ENCODE results near the gene FSTL4.

The FSTL4 gene

DNA sequence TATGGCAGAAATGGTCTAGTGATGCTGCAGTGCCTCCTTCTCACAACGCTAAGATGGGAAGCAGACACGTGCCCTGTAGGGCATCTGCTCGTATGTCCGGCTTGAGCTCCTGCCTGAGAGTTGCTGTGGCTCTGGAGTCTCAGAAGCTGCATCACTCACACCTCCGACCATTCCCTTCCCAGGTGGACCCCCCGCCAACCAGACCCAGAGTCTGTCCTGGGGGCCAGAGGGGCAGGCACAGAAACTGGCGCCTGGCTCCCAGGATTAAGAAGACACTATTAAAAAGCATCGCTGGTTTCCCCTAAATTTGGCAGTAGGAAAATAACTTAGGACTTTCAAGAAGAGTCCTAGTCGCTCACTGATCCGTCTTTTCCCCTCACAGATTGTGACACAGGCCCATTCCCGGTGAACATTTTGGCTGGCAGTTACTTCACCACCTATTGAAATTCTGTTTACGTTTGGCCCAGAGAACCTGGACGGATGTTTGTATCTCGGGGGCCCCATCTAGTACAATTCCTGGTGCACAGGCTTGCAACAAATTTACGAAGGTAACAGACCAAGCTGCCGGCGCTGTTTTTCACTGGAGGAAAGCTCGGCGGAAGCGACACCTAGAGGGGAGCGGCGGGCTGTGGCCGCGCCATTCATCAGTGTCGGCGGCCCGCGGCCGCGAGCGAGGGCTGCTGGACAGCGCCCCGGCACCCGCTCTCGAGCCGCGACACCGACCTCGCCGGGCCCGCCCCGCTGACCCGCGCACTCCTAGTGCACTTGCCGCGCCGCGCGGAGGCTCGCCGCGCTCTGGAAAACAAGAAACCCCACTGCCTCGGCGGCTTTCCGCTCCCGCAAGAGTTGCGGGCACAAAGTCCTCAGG, 1.6 kb downstream of the FSTL4 start:
- peak; percentile 74 for DNase-seq (ENCODE audit: low spot score)

GRCh38 chr5:133607451-133607850, 4.9 kb downstream of the FSTL4 start:
- DNase-seq (ENCODE audit: low spot score): no peak

DNA sequence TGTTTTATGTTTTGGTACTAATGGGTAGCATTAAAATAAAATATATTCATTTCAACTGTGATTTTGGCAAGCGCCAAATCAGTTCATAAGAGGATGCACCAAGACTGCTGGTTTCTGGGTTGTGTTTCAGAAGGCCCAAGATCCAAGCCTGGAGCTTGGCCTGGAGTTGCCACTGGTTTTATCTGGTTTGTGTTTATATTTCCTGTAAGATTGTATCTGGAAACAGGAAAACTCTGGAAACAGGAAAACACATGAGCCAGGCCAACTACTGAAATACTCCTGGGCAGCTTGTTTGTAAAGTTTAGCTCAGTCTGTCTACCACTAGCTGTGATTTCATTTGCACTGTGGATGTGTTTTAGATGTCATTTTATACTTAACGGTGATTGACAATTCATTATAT, 5.5 kb downstream of the FSTL4 start:
- DNase-seq (ENCODE audit: low spot score): no peak

DNA sequence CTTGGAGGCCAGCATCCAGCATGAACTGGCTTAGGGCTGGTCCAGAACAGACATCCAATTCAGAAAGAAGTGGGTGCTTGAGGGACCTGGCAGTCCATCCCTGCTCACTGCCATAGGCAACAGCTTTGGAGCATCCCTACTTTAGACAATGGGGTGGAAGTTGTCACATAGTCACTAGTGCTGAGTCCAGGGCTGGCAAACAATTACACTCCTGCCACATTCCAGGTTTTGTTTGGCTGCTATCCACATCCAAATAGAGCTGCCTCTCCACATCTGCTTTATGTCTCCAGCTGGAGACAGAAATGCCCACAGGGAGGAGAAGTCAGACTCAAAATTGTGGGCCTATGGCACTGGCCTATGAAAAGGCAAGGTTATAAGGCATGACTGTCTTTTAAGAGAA, 7.0 kb downstream of the FSTL4 start:
- DNase-seq (ENCODE audit: low spot score): no peak

- no peak for DNase-seq (ENCODE audit: low spot score)
Observed at GRCh38 chr5:133603711-133604110, 8.6 kb downstream of the FSTL4 start.

GRCh38 chr5:133602835-133603380, 9.4 kb downstream of the FSTL4 start:
- DNase-seq (ENCODE audit: low spot score): no peak

GRCh38 chr5:133599600-133599999, 12.7 kb downstream of the FSTL4 start:
- no peak for DNase-seq (ENCODE audit: low spot score)

- no peak for DNase-seq (ENCODE audit: low spot score)
Observed at GRCh38 chr5:133599044-133599443, 13.3 kb downstream of the FSTL4 start.

DNA sequence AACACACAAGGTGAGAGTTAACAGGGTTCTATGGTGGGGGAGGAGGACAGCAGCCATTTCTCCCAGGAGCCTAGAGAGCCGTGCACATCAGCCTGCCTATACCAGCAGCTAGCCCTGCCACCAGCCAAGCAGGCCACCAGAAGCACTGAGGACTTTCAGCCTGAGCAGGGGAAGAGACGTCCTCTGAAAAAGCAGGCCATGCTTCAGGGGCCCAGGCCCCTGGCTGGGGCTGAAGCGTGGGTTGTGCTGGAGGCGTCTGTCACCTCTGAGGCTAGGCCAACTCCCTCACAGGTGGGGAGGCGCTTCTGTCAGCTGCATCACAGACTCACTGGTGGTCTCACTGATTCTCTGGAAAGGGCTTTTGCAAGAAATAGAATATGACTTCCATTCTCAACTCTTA, 16.3 kb downstream of the FSTL4 start:
- no peak for DNase-seq (ENCODE audit: low spot score)

DNA sequence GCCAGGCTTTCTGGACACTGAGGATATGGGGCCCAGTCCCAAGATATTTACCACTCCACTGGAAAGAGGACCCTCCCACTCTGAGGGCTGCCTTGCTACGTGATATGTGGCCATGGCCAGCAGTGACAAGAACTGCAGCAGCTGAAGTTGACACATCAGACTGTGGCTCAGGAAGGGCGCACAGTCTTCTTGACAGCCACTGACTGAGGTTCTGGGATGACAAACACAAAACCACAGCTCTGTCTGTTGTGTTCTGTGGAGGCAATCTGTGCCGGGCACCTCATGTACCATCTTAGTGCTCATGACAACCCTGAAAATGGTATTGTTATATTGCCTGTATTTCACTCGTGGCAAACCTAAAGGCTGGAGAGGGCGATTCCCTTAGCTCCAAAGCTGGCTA, 16.9 kb downstream of the FSTL4 start:
- no peak for DNase-seq (ENCODE audit: low spot score)

DNA sequence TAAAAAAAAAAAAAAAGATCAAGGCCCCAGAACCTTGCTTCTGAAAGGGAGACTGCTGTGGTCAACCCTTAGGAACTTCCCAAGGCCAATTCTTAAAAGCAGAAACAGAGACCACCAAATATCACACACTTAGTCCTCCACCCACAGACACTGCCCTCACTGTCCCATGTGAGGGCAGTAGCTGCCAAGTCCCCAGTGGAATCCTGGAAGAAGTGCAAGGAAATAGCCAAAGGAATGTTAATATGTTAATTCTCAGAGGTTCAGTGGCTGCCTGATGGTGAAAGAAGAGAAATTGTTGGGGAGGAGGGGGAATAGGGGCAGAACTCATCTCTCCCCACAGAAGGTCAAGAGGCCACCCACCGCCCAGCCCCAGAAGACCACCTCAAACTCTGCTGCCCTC, 23.1 kb downstream of the FSTL4 start:
- DNase-seq (ENCODE audit: low spot score): no peak

- no peak for DNase-seq (ENCODE audit: low spot score)
Observed at GRCh38 chr5:133582971-133583370, 29.4 kb downstream of the FSTL4 start.

- DNase-seq (ENCODE audit: low spot score): no peak
Observed at GRCh38 chr5:133581918-133582317, 30.4 kb downstream of the FSTL4 start.

- DNase-seq (ENCODE audit: low spot score): no peak
Observed at GRCh38 chr5:133581348-133581747, 31.0 kb downstream of the FSTL4 start.

- no peak for DNase-seq (ENCODE audit: low spot score)
Observed at GRCh38 chr5:133580618-133581017, 31.7 kb downstream of the FSTL4 start.

- no peak for DNase-seq (ENCODE audit: low spot score)
Observed at GRCh38 chr5:133579766-133580165, 32.6 kb downstream of the FSTL4 start.

DNA sequence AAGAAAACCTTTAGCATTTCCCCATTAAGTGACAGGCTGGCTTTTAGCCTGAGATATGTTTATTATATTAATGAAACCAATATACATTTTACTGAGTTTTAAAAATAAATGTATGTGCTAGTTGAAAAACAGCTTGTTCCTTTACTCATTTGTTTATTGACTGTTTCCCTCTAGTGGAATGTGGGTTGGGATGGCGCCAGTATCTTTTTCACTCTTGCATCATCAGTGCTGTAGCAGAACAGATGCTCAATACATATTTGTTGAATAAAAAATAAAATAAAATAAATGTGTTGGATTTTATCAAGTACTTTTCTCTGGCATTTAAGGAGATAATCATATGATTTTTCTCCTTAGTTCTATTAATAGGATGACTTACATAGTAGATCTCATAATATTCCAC, 43.0 kb downstream of the FSTL4 start:
- no peak for DNase-seq (ENCODE audit: low spot score)

DNA sequence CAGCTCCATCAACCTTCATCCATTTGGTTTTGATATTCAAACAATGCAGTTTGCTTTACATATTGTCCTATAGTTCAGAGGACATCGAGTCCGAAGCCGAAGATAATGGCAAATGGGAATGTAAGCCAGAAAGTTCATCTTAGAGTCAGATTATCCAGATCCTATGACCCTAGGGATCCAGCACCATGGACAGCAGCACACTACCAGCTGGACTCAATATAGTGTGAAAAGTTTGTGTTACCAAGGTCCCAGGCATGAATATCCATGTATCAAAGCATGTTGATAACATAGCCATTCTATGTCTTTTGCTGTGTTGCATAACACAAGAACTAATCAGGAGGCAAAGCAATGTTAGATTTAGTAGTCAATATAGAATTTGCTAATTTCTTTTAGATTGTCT, 46.3 kb downstream of the FSTL4 start:
- no peak for DNase-seq (ENCODE audit: low spot score)

DNA sequence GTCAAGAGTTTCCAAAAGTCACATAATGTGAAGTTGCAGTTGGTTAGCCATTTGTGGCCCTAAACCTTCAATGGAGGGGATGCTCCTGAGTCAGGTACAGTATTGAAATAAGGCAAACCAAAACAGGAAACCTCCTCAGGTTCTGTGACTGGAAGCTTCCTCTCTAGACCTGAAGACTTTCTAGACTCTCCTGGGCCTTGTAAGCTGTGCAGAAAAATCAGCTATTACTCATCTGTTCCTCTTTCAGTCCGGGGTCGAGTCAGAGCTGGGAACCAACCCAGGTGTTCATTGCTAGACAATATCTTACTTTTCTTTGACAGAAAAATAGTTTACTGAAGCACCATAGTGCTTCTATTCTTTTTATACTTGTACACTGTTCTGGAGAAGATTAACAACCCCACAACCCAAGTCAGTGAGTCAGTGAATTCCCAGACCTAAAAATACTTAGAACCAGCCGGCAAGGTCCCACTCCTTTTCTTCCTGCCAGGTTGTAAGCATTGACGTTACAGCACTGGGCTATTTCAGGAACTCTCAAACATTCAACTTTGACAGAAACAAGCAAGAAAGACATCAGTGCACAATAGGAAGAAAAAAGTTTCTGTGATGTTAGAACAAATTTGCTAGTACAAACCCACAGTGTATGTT, 47.3 kb downstream of the FSTL4 start:
- DNase-seq (ENCODE audit: low spot score): no peak

- DNase-seq (ENCODE audit: low spot score): no peak
Observed at GRCh38 chr5:133562554-133562953, 49.8 kb downstream of the FSTL4 start.

DNA sequence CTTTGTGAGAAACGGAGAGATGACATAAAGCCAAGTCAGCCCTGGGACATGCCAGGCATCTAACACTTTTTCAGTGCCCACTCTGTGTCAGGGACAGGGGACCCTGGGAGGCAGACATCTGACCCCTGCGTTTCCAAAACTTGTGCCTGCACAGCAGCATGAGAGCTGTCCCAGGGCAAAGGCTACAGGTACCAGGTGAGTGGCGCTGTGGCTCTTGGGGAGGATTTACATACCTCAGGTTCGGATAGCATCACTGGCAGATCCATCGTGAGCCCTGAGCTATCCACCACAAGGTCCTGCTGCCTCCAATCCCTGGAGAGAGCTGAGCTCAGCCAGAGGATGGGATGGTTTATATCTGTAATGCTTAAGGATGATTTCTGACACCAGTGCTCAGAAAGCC, 52.4 kb downstream of the FSTL4 start:
- DNase-seq (ENCODE audit: low spot score): no peak

GRCh38 chr5:133556551-133556950, 55.8 kb downstream of the FSTL4 start:
- DNase-seq (ENCODE audit: low spot score): no peak

DNA sequence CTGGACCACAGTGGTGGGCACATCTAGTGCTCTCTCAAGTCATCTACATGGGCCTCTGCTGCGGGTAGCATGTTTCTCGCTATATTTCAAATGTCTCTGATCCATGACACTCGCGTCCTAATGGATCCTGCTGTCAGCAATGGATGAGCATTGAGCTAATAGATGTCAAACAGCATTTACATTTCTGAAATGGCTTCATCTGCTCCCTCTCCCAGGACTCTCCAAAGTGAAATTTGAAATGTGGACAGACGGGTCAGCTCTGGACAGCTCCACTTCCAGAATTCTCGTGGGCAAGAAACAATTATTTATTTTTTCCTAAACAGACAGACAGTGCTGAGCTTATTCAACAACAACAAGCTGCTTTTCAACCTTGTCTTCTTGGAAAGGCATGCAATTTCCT, 58.1 kb downstream of the FSTL4 start:
- no peak for DNase-seq (ENCODE audit: low spot score)

All from left forelimb (tissue), 1 donor.